Panc1 (cell line): ENCODE measurements around the gene AANAT. TPM values are rescaled to one million over a fixed set of nuclear protein-coding genes. Genes with fewer than 3 reads are reported as not detected.

Source experiments
- ATAC-seq: fragments of 200-7000 bp; cut with Tn5 transposase; 2 replicates; pipeline ENCODE4 v1.9.1; 2020; ENCODE audit warnings: mild to moderate bottlenecking, moderate library complexity
- BruUV-seq: library from RNA; stranded (reverse); fragments of 400-500 nt; replicated peaks from 2 replicates; lab custom pipeline; 2021; lab: Mats Ljungman, UMichigan
- CTCF ChIA-PET: fragments of 300-600 bp; sonication (Branson Sonifier 250); formaldehyde crosslinking; loops from one replicate; lab custom pipeline; 2022; ENCODE audit warnings: antibody characterized with exemption; lab: Charles Lee
- POLR2A ChIA-PET: fragments of 300-600 bp; sonication (Branson Sonifier 250); formaldehyde crosslinking; loops from one replicate; lab custom pipeline; 2022; ENCODE audit warnings: antibody characterized with exemption; lab: Charles Lee
- DNase-seq: peaks from one replicate; pipeline ENCODE4 v3.0.0-alpha.2; 2010; ENCODE audit warnings: low read depth, low spot score
- H3K27ac ChIP-seq: 2 replicates; pipeline ENCODE4 v1.5.1; 2011; ENCODE audit warnings: mild to moderate bottlenecking, low read length, inconsistent platforms
- H3K27me3 ChIP-seq: fragments of 200-500 bp; sonication (Bioruptor generic); 2 replicates; pipeline ENCODE4 v1.6.0; 2014; ENCODE audit warnings: low read length, inconsistent platforms; ENCODE audit not compliant: control insufficient read depth, insufficient read depth
- H3K36me3 ChIP-seq: fragments of 200-500 bp; sonication (Bioruptor generic); 2 replicates; pipeline ENCODE4 v1.5.1; 2014; ENCODE audit warnings: inconsistent platforms, mild to moderate bottlenecking, low read length, moderate library complexity; ENCODE audit not compliant: control insufficient read depth, insufficient read depth
- H3K4me1 ChIP-seq: 2 replicates; pipeline ENCODE4 v1.5.1; 2011; ENCODE audit warnings: inconsistent platforms, mild to moderate bottlenecking, low read length, moderate library complexity; ENCODE audit not compliant: control insufficient read depth, insufficient read depth
- H3K4me3 ChIP-seq, 2 experiments: 2 replicates each; pipeline ENCODE4 v1.5.1; 2011 to 2012; ENCODE audit warnings: low read depth in 2 of 2, low read length in 2 of 2, mild to moderate bottlenecking in 2 of 2, inconsistent platforms in 1 of 2, moderate library complexity in 1 of 2
- H3K9me3 ChIP-seq: fragments of 200-500 bp; sonication (Bioruptor generic); 2 replicates; pipeline ENCODE4 v1.5.1; 2014; ENCODE audit warnings: low read depth, mild to moderate bottlenecking, inconsistent platforms, low read length, moderate library complexity; ENCODE audit not compliant: control insufficient read depth, insufficient read depth
- CTCF ChIP-seq: fragments of 450-650 bp; IDR thresholded peaks from 2 replicates; pipeline ENCODE4 v1.5.1; 2017; ENCODE audit warnings: mild to moderate bottlenecking
- POLR2AphosphoS5 ChIP-seq: IDR thresholded peaks from 2 replicates; pipeline ENCODE4 v1.6.1; 2012; ENCODE audit warnings: mild to moderate bottlenecking, low read depth, low read length, moderate library complexity
- REST ChIP-seq, 2 experiments: IDR thresholded peaks; 2 replicates each; pipeline ENCODE4 v1.6.1; 2011 to 2012; ENCODE audit warnings: low read depth in 2 of 2, control low read depth in 1 of 2, low read length in 1 of 2, mild to moderate bottlenecking in 1 of 2, moderate library complexity in 1 of 2; ENCODE audit not compliant: insufficient read depth in 1 of 2
- SIN3A ChIP-seq: IDR thresholded peaks from 2 replicates; pipeline ENCODE4 v1.6.1; 2012; ENCODE audit warnings: low read depth, mild to moderate bottlenecking, low read length, moderate library complexity, borderline replicate concordance; ENCODE audit not compliant: insufficient read depth
- TCF7L2 ChIP-seq: IDR thresholded peaks from 2 replicates; pipeline ENCODE4 v1.6.1; 2011; ENCODE audit warnings: mild to moderate bottlenecking, low read depth, low read length, inconsistent platforms
- in situ Hi-C: cut with HindIII; loops from 2 replicates; pipeline ENCODE4 v1.10.0; 2016; ENCODE audit warnings: low sequenced_read_pairs, low pct_unique_long_range_greater_than_20kb
- intact Hi-C: fragments of 100-400 bp; cut with micrococcal nuclease; formaldehyde crosslinking; loops from one replicate; pipeline ENCODE4 v1.10.0; 2022; ENCODE audit not compliant: unreplicated experiment
- total RNA-seq: library from RNA; stranded (reverse); gene quantifications from one replicate; pipeline ENCODE4 v1.2.1, GENCODE V29; 2021; ENCODE audit not compliant: unreplicated experiment

The AANAT gene
- total RNA-seq, 1 experiment from 2014 or later = not detected

GRCh38 chr17:76435751-76436150 lies 31.7 kb upstream of the AANAT start:
- Histone ChIP-seq H3K27me3 (no peaks in the 10 kb centered on the region), H3K27ac (no peak overlapping the region), H3K36me3 (no peaks in the 10 kb centered on the region), H3K4me1 (peaks cover 22% of the 10 kb centered on the region), H3K9me3 (no peaks in the 10 kb centered on the region), H3K4me3 (no peak overlapping the region)
- ATAC-seq (no peak), DNase-seq (no peak)
- POLR2A ChIA-PET = interaction anchor here (0.5 to 0.7 kb wide), 2 partner anchors 50 to 984 kb away, joined by 3 to 5 read pairs; no protein-coding TSS in a partner anchor
- CTCF ChIA-PET = no interaction called here
- intact Hi-C loops (no loop called here), in situ Hi-C loops (no loop called here)
- no peak for TF ChIP-seq SIN3A
- TF ChIP-seq TCF7L2 = no peak
- no peak for TF ChIP-seq REST (IDR thresholded peaks at IDR 0.05; ENCODE audit: insufficient read depth in 1 of 2, low read depth in 2 of 2, low read length in 1 of 2)
- TF ChIP-seq POLR2AphosphoS5 = no peak
- TF ChIP-seq CTCF = no peak
- BruUV-seq = no TSS peak

- TSS peak; percentile 16 for BruUV-seq
- no peak overlapping the region for H3K4me3 ChIP-seq
- in situ Hi-C loops (no loop called here), intact Hi-C loops (no loop called here)
- CTCF ChIA-PET = interaction anchor here (0.6 kb wide), 1 partner anchor 29 kb away, joined by 3 read pairs; no protein-coding TSS in a partner anchor
- H3K36me3 ChIP-seq = no peaks in the 10 kb centered on the region
- DNase-seq = no peak
- peaks cover 32% of the 10 kb centered on the region for H3K4me1 ChIP-seq
- POLR2A ChIA-PET = no interaction called here
- no peak overlapping the region for H3K27ac ChIP-seq
- TF ChIP-seq SIN3A = no peak
- TF ChIP-seq REST (IDR thresholded peaks at IDR 0.05; ENCODE audit: insufficient read depth in 1 of 2, low read depth in 2 of 2, low read length in 1 of 2) = no peak
- no peak for TF ChIP-seq TCF7L2
- TF ChIP-seq CTCF = no peak
- TF ChIP-seq POLR2AphosphoS5 = no peak
- no peaks in the 10 kb centered on the region for H3K27me3 ChIP-seq
- 0 out of 2 replicates have a peak, but pooled peaks have one; percentile 24 for ATAC-seq
- H3K9me3 ChIP-seq = no peaks in the 10 kb centered on the region
These were observed 29.7 kb upstream of the AANAT start for GRCh38 chr17:76437467-76438402.
